ENCODE results near the gene RHEX.

Gene RHEX

DNA sequence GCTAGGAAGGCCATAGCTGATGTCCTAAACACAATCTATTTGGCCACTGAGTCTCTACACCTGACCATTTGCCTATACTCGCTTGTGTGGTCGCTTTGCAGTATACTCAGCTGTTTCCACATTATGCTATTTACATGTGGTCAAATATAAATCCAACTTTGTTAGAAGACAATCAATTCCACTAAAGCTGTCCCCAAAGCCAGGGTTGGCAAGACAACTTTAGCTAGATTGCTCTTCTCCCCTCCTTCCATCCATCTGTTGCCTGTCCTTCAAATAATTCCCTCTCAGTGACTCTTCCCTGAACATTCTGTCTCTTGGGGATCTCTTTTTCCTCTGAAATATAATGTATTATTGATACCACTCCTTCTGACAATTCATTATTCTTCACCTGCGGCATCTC, 34.1 kb downstream of the RHEX start:
- no peak overlapping the region for H3K27ac Mint-ChIP-seq

DNA sequence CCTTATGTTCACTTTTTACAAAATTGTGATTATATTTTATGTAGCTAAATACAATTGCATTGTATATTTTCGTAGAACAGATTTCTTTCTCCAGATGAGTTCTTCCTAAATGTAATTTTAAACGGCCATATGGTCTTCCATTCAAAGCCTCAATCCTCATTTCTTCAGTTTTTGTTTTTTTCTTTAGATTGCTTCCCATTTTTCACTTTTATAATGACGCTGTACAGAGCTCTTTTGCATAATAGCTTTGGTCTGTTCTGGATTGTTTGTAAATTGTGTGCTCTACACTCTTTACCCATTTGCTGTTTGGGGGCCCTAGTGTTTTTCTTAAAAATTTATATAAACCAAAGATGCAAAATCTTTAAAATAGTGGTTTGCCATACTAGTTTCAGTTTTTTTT, 36.4 kb downstream of the RHEX start:
- Mint-ChIP-seq H3K4me3 (no peak overlapping the region), H3K27me3 (ENCODE audit: low read depth, poor library complexity) (peaks cover 16% of the 10 kb centered on the region), H3K9me3 (no peaks in the 10 kb centered on the region), H3K36me3 (ENCODE audit: low read depth) (no peaks in the 10 kb centered on the region), H3K4me1 (no peaks in the 10 kb centered on the region), H3K27ac (no peak overlapping the region)
- TF ChIP-seq, protein P1, sequence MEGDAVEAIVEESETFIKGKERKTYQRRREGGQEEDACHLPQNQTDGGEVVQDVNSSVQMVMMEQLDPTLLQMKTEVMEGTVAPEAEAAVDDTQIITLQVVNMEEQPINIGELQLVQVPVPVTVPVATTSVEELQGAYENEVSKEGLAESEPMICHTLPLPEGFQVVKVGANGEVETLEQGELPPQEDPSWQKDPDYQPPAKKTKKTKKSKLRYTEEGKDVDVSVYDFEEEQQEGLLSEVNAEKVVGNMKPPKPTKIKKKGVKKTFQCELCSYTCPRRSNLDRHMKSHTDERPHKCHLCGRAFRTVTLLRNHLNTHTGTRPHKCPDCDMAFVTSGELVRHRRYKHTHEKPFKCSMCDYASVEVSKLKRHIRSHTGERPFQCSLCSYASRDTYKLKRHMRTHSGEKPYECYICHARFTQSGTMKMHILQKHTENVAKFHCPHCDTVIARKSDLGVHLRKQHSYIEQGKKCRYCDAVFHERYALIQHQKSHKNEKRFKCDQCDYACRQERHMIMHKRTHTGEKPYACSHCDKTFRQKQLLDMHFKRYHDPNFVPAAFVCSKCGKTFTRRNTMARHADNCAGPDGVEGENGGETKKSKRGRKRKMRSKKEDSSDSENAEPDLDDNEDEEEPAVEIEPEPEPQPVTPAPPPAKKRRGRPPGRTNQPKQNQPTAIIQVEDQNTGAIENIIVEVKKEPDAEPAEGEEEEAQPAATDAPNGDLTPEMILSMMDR (IDR thresholded peaks at IDR 0.05): no peak
- no peak for DNase-seq

More for the DNA sequence above, 34.1 kb downstream of the RHEX start:
- no peaks in the 10 kb centered on the region for H3K36me3 Mint-ChIP-seq (ENCODE audit: low read depth)
- H3K4me1 Mint-ChIP-seq: no peaks in the 10 kb centered on the region
- no peak for DNase-seq
- TF ChIP-seq, protein P1 (IDR thresholded peaks at IDR 0.05): no peak
- no peak overlapping the region for H3K4me3 Mint-ChIP-seq
- no peaks in the 10 kb centered on the region for H3K9me3 Mint-ChIP-seq
- H3K27me3 Mint-ChIP-seq (ENCODE audit: low read depth, poor library complexity): peaks cover 25% of the 10 kb centered on the region

DNA sequence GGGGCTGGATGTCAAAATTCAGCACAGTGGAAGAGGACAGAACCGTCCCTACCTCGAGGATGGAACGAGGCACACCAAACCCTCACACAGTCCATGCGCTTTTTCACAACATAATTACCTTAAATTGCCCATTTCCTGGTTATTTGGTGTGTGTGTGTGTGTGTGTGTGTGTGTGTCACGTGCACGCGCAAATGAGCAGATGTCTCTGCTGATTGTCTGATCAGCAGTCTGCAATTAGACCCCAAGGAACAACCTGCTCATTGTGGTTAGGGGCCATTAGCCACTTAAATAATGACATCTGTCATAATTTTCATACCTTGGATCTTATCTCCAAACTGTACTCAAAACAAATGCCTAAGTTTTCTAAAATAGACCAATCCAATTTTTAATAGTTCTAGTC, 41.1 kb downstream of the RHEX start:
- Mint-ChIP-seq H3K4me1 (no peaks in the 10 kb centered on the region), H3K27me3 (ENCODE audit: low read depth, poor library complexity) (peaks cover 5% of the 10 kb centered on the region), H3K27ac (no peak overlapping the region), H3K4me3 (no peak overlapping the region), H3K9me3 (no peaks in the 10 kb centered on the region), H3K36me3 (ENCODE audit: low read depth) (no peaks in the 10 kb centered on the region)
- DNase-seq: no peak
- TF ChIP-seq, protein P1 (IDR thresholded peaks at IDR 0.05): no peak

DNA sequence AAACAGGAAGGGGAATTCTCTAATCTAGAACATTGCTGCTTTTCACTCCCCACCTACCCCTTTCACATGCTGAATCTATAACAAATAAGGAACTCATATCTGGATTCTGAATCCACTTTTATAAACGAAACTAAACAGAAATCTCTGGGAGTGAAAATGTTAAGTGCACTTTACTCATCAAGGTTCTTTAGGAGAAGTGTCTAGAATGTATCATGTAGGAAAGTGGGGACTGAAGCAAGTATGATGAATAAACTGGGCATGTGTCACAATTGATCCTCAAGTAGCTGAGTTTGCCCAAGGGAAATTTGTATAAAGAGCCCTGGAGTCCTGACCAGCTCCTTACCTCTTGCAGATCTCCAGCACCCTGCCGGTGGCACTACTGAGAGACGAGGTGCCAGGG, 44.4 kb downstream of the RHEX start:
- DNase-seq: no peak
- Mint-ChIP-seq H3K4me1 (peaks cover 5% of the 10 kb centered on the region), H3K4me3 (no peak overlapping the region), H3K27ac (no peak overlapping the region), H3K36me3 (ENCODE audit: low read depth) (no peaks in the 10 kb centered on the region), H3K27me3 (ENCODE audit: low read depth, poor library complexity) (peaks cover 8% of the 10 kb centered on the region), H3K9me3 (no peaks in the 10 kb centered on the region)
- TF ChIP-seq, protein P1 (IDR thresholded peaks at IDR 0.05): no peak

DNA sequence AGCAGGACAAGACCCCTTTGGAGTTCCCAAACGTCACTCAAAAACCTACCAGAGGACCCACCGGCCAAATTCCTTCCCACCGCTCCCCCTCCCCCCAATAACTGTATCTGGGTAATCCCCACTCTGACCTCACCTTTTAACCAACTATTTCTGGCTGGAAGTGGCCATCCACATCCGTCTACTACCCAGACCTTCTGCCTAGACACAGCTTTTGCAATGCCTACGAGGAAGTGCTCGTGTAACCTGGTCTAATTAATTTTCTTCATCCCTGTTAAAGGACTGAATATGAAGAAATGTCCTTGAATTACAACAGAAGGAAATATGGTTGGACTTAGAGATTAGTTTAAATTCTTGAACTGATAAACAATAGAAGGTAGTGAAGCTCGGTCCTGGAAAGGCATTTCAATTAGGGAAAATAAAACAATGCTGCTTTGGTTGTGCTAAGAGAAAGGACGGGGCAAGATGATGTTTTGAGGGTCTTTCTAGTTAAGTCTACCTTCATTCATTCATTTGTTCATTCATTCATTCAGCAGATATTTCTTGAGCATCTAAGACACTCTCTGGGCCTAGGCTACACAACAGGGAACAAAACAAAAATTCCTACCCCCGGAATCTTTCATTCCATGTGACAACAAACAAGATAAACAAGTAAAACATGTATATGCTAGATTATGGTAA, 45.4 kb downstream of the RHEX start:
- Mint-ChIP-seq H3K4me1 (peaks cover 5% of the 10 kb centered on the region), H3K9me3 (no peaks in the 10 kb centered on the region), H3K27me3 (ENCODE audit: low read depth, poor library complexity) (peaks cover 8% of the 10 kb centered on the region), H3K36me3 (ENCODE audit: low read depth) (no peaks in the 10 kb centered on the region), H3K27ac (no peak overlapping the region), H3K4me3 (no peak overlapping the region)
- no peak for DNase-seq
- TF ChIP-seq, protein P1 (IDR thresholded peaks at IDR 0.05): no peak

DNA sequence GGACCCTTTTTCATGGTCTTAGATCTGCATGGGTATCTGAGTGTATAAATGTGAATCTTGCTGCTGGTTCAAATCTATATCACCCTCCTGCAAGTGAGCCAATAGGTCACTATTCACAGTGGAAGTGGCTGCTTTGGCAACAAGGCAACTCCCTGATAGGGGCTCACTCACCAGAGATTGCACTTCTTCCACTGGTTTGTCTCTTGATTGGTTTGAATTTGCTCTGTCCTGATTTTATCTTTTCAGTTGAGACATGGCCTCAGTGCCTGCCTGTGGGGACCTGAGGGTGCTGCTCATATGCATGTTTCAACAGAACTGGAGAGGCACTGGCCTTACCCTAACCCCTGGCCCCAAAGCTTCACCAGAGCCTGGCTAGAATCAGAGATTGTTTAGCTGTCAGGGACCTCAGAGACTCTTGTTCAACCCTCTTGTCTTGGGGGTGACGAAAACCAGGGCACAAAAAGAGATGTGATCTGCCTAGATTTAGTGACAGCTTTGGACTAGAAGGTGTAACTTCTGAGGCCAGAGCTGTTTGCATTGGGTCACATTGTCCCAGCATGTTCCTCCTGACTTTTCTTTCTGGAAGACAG, 47.3 kb downstream of the RHEX start:
- Mint-ChIP-seq H3K9me3 (no peaks in the 10 kb centered on the region), H3K27ac (no peak overlapping the region), H3K4me1 (peaks cover 10% of the 10 kb centered on the region), H3K27me3 (ENCODE audit: low read depth, poor library complexity) (peaks cover 8% of the 10 kb centered on the region), H3K4me3 (no peak overlapping the region), H3K36me3 (ENCODE audit: low read depth) (no peaks in the 10 kb centered on the region)
- TF ChIP-seq, protein P1 (IDR thresholded peaks at IDR 0.05): no peak
- DNase-seq: no peak
